Spleen (tissue), 7 donors: ENCODE results near the gene CYBRD1.

Experiments used
- CTCF ChIP-seq, 11 experiments: fragments of 200-600 bp in 7 of 11; fragments of 450-650 bp in 4 of 11; sonication (generic) in 4 of 11; IDR thresholded peaks in 8 of 11; conservative IDR thresholded peaks in 3 of 11; 1 replicate in 7 of 11; 2 replicates in 4 of 11; pipeline versions ENCODE4 v1.4.0 to v1.8.0; 2016 to 2021; ENCODE audit warnings: antibody characterized with exemption in 11 of 11, inconsistent platforms in 4 of 11, mild to moderate bottlenecking in 1 of 11
- POLR2AphosphoS5 ChIP-seq, 3 donors: sonication (generic); formaldehyde crosslinking; IDR thresholded peaks; one replicate each; pipeline ENCODE4 v1.5.1; 2017; ENCODE audit warnings: antibody characterized with exemption in 3 of 3
- donor health status: DM: no; HTN: no; CAD: no; lungs with moderate emphysema.
- donor health status: DM: no; HTN: no; CAD: no.
- donor health status: DM: no; HTN: no; CAD: no.

- TF ChIP-seq CTCF (IDR thresholded peaks at IDR 0.05 in 8 of 11, conservative IDR thresholded peaks at IDR 0.05 in 3 of 11) (no peak), POLR2AphosphoS5 (IDR thresholded peaks at IDR 0.05) (no peak)
Observed at GRCh38 chr2:171547720-171548119, 25.4 kb downstream of the CYBRD1 start.
